Testis (tissue), 3 donors: ENCODE results near the gene TTLL11. TPM values are rescaled to one million over a fixed set of nuclear protein-coding genes. Genes with fewer than 3 reads are reported as not detected.

ENCODE experiments used
- DNase-seq: peaks from one replicate; pipeline ENCODE4 v3.0.0-alpha.2; 2019
- H3K27ac ChIP-seq, 2 donors: fragments of 200-600 bp; sonication (generic); one replicate each; pipeline ENCODE4 v1.5.1; 2019
- H3K27me3 ChIP-seq: fragments of 200-600 bp; sonication (generic); one replicate; pipeline ENCODE4 v1.5.1; 2019
- H3K36me3 ChIP-seq: fragments of 200-600 bp; sonication (generic); one replicate; pipeline ENCODE4 v1.5.1; 2017; ENCODE audit warnings: low read depth; ENCODE audit errors: missing control alignments
- H3K4me1 ChIP-seq: fragments of 200-600 bp; sonication (generic); one replicate; pipeline ENCODE4 v1.5.1; 2019
- H3K4me3 ChIP-seq, 2 donors: fragments of 200-600 bp; sonication (generic); one replicate each; pipeline ENCODE4 v1.5.1; 2017 to 2019
- H3K9me3 ChIP-seq: fragments of 200-600 bp; sonication (generic); one replicate; pipeline ENCODE4 v1.5.1; 2017
- CTCF ChIP-seq, 3 experiments: fragments of 450-650 bp in 2 of 3; fragments of 200-600 bp in 1 of 3; sonication (generic) in 1 of 3; IDR thresholded peaks; one replicate each; pipeline ENCODE4 v1.5.1; 2016 to 2019; ENCODE audit warnings: antibody characterized with exemption in 3 of 3, mild to moderate bottlenecking in 2 of 3, moderate library complexity in 1 of 3
- POLR2A ChIP-seq: fragments of 450-650 bp; IDR thresholded peaks from one replicate; pipeline ENCODE4 v1.6.1; 2017; ENCODE audit warnings: antibody characterized with exemption, mild to moderate bottlenecking, moderate library complexity
- WGBS, 2 donors: methylation state at CpG; one replicate each; pipeline ENCODE4 v1.1.5; 2018; 5-methylcytosine and 5-hydroxymethylcytosine counted together
- intact Hi-C: fragments of 100-400 bp; cut with DNase I; formaldehyde crosslinking; loops from one replicate; pipeline ENCODE4 v1.15.1; 2023; ENCODE audit warnings: low total_unique reads
- polyA plus RNA-seq: library from polyadenylated mRNA; stranded (reverse); fragments of 350-450 nt; fragmentation: Illumina TruSeq; extraction: RNeasy Lipid Tissue Mini Kit (QIAGEN cat#74804); gene quantifications from one replicate; pipeline ENCODE4 v1.2.3, GENCODE V29; 2014; ENCODE audit warnings: low read depth, low replicate concordance; ENCODE audit not compliant: insufficient read depth
- total RNA-seq, 2 donors: library from RNA; depleted of rRNA; stranded (reverse); fragments of >200 nt; gene quantifications; one replicate each; pipeline ENCODE4 v1.2.3, GENCODE V29; 2016

Gene TTLL11
- total and polyA plus RNA-seq, 3 donors from 2014 or later = 17.8 to 36.5 (median 19.8) TPM

- no peak for DNase-seq
- intact Hi-C loops = no loop called here
- Histone ChIP-seq H3K9me3 (no peaks in the 10 kb centered on the region), H3K4me3 (no peak overlapping the region), H3K27me3 (no peaks in the 10 kb centered on the region), H3K4me1 (no peaks in the 10 kb centered on the region), H3K27ac (no peak overlapping the region), H3K36me3 (no peaks in the 10 kb centered on the region)
- whole genome bisulfite sequencing, 2 donors = 68 to 84% methylated on average over 23 of the region's 23 CpGs
- no peak for TF ChIP-seq POLR2A
- no peak for TF ChIP-seq CTCF (IDR thresholded peaks at IDR 0.05)
Measured at GRCh38 chr9:121816449-121816817, 276.7 kb downstream of the TTLL11 start.

GRCh38 chr9:121815546-121816448, 277.3 kb downstream of the TTLL11 start:
- no peak overlapping the region for H3K4me3 ChIP-seq
- no peaks in the 10 kb centered on the region for H3K27me3 ChIP-seq
- DNase-seq = no peak
- H3K36me3 ChIP-seq = no peaks in the 10 kb centered on the region
- H3K9me3 ChIP-seq = no peaks in the 10 kb centered on the region
- no peaks in the 10 kb centered on the region for H3K4me1 ChIP-seq
- 66 to 76% methylated on average over 31 of the region's 31 CpGs for WGBS, 2 donors
- H3K27ac ChIP-seq = no peak overlapping the region
- TF ChIP-seq POLR2A (no peak), CTCF (IDR thresholded peaks at IDR 0.05) (no peak)
- intact Hi-C loops = no loop called here

GRCh38 chr9:121815084-121815483, 278.0 kb downstream of the TTLL11 start:
- TF ChIP-seq POLR2A (no peak), CTCF (IDR thresholded peaks at IDR 0.05) (no peak)
- 85 to 90% methylated on average over 6 of the region's 6 CpGs for WGBS, 2 donors
- intact Hi-C loops = no loop called here
- H3K4me1 ChIP-seq = no peaks in the 10 kb centered on the region
- no peak overlapping the region for H3K27ac ChIP-seq
- no peaks in the 10 kb centered on the region for H3K27me3 ChIP-seq
- no peak overlapping the region for H3K4me3 ChIP-seq
- DNase-seq = no peak
- H3K36me3 ChIP-seq = no peaks in the 10 kb centered on the region
- no peaks in the 10 kb centered on the region for H3K9me3 ChIP-seq

GRCh38 chr9:121814594-121814993, 278.5 kb downstream of the TTLL11 start:
- WGBS, 2 donors = 80 to 93% methylated on average over 8 to 11 of the region's 11 CpGs
- Histone ChIP-seq H3K4me1 (no peaks in the 10 kb centered on the region), H3K36me3 (no peaks in the 10 kb centered on the region), H3K27ac (no peak overlapping the region), H3K27me3 (no peaks in the 10 kb centered on the region), H3K9me3 (no peaks in the 10 kb centered on the region), H3K4me3 (no peak overlapping the region)
- no peak for DNase-seq
- intact Hi-C loops = no loop called here
- TF ChIP-seq CTCF (IDR thresholded peaks at IDR 0.05) (no peak), POLR2A (no peak)
